Panc1 (cell line): ENCODE measurements around the gene FAM193A.
"Not testable (repeated sequence)": the region's sequence is repeated elsewhere in the genome, so short reads cannot be mapped to it uniquely, and the experiment has no call there.

Source experiments
- CTCF ChIP-seq: fragments of 450-650 bp; IDR thresholded peaks from 2 replicates; pipeline ENCODE4 v1.5.1; 2017; ENCODE audit warnings: mild to moderate bottlenecking
- POLR2AphosphoS5 ChIP-seq: IDR thresholded peaks from 2 replicates; pipeline ENCODE4 v1.6.1; 2012; ENCODE audit warnings: mild to moderate bottlenecking, low read depth, low read length, moderate library complexity
- SIN3A ChIP-seq: IDR thresholded peaks from 2 replicates; pipeline ENCODE4 v1.6.1; 2012; ENCODE audit warnings: low read depth, mild to moderate bottlenecking, low read length, moderate library complexity, borderline replicate concordance; ENCODE audit not compliant: insufficient read depth
- TCF7L2 ChIP-seq: IDR thresholded peaks from 2 replicates; pipeline ENCODE4 v1.6.1; 2011; ENCODE audit warnings: mild to moderate bottlenecking, low read depth, low read length, inconsistent platforms
- TF ChIP-seq, protein P1 (sequence below), 2 experiments: IDR thresholded peaks; 2 replicates each; pipeline ENCODE4 v1.6.1; 2011 to 2012; ENCODE audit warnings: low read depth in 2 of 2, control low read depth in 1 of 2, low read length in 1 of 2, mild to moderate bottlenecking in 1 of 2, moderate library complexity in 1 of 2; ENCODE audit not compliant: insufficient read depth in 1 of 2

- not testable (repeated sequence) for TF ChIP-seq CTCF, POLR2AphosphoS5, SIN3A, TCF7L2
- TF ChIP-seq, protein P1, sequence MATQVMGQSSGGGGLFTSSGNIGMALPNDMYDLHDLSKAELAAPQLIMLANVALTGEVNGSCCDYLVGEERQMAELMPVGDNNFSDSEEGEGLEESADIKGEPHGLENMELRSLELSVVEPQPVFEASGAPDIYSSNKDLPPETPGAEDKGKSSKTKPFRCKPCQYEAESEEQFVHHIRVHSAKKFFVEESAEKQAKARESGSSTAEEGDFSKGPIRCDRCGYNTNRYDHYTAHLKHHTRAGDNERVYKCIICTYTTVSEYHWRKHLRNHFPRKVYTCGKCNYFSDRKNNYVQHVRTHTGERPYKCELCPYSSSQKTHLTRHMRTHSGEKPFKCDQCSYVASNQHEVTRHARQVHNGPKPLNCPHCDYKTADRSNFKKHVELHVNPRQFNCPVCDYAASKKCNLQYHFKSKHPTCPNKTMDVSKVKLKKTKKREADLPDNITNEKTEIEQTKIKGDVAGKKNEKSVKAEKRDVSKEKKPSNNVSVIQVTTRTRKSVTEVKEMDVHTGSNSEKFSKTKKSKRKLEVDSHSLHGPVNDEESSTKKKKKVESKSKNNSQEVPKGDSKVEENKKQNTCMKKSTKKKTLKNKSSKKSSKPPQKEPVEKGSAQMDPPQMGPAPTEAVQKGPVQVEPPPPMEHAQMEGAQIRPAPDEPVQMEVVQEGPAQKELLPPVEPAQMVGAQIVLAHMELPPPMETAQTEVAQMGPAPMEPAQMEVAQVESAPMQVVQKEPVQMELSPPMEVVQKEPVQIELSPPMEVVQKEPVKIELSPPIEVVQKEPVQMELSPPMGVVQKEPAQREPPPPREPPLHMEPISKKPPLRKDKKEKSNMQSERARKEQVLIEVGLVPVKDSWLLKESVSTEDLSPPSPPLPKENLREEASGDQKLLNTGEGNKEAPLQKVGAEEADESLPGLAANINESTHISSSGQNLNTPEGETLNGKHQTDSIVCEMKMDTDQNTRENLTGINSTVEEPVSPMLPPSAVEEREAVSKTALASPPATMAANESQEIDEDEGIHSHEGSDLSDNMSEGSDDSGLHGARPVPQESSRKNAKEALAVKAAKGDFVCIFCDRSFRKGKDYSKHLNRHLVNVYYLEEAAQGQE (IDR thresholded peaks at IDR 0.05; ENCODE audit: insufficient read depth in 1 of 2, low read depth in 2 of 2, low read length in 1 of 2) = not testable (repeated sequence)
Observed at GRCh38 chr4:2726881-2727280, 190.4 kb downstream of the FAM193A start.
